ENCODE results near the gene MAP7.
"Not testable (repeated sequence)": the region's sequence is repeated elsewhere in the genome, so short reads cannot be mapped to it uniquely, and the experiment has no call there.

MAP7 gene

GRCh38 chr6:136403110-136403980, 146.9 kb downstream of the MAP7 start:
- no peak overlapping the region for H3K4me3 ChIP-seq (ENCODE audit: low read depth, low read length)
- DNase-seq (ENCODE audit: low read depth), result no peak
- TF ChIP-seq CTCF (IDR thresholded peaks at IDR 0.05; ENCODE audit: insufficient read depth, low read depth, low read length, missing control alignments), result no peak

GRCh38 chr6:136401749-136402148, 148.5 kb downstream of the MAP7 start:
- no peak for TF ChIP-seq CTCF (IDR thresholded peaks at IDR 0.05; ENCODE audit: insufficient read depth, low read depth, low read length, missing control alignments)
- no peak for DNase-seq (ENCODE audit: low read depth)
- H3K4me3 ChIP-seq (ENCODE audit: low read depth, low read length), result no peak overlapping the region

- not testable (repeated sequence) for DNase-seq (ENCODE audit: low read depth); H3K4me3 ChIP-seq (ENCODE audit: low read depth, low read length)
Observed at GRCh38 chr6:136401236-136401635, 149.0 kb downstream of the MAP7 start.

- H3K4me3 ChIP-seq (ENCODE audit: low read depth, low read length), result no peak overlapping the region
- DNase-seq (ENCODE audit: low read depth), result no peak
- no peak for TF ChIP-seq CTCF (IDR thresholded peaks at IDR 0.05; ENCODE audit: insufficient read depth, low read depth, low read length, missing control alignments)
Observed at GRCh38 chr6:136398453-136398852, 151.8 kb downstream of the MAP7 start.

GRCh38 chr6:136396908-136397307, 153.3 kb downstream of the MAP7 start:
- DNase-seq (ENCODE audit: low read depth), result no peak
- TF ChIP-seq CTCF (IDR thresholded peaks at IDR 0.05; ENCODE audit: insufficient read depth, low read depth, low read length, missing control alignments), result no peak
- no peak overlapping the region for H3K4me3 ChIP-seq (ENCODE audit: low read depth, low read length)

GRCh38 chr6:136390959-136391358, 159.3 kb downstream of the MAP7 start:
- DNase-seq (ENCODE audit: low read depth), result not testable (repeated sequence)

GRCh38 chr6:136387316-136387715, 162.9 kb downstream of the MAP7 start:
- TF ChIP-seq CTCF (IDR thresholded peaks at IDR 0.05; ENCODE audit: insufficient read depth, low read depth, low read length, missing control alignments), result no peak
- H3K4me3 ChIP-seq (ENCODE audit: low read depth, low read length), result no peak overlapping the region
- DNase-seq (ENCODE audit: low read depth), result no peak

More at GRCh38 chr6:136390959-136391358, 159.3 kb downstream of the MAP7 start:
- not testable (repeated sequence) for H3K4me3 ChIP-seq (ENCODE audit: low read depth, low read length)

All from GM12865 (cell line).